ENCODE data around the gene LDLRAD4.

The LDLRAD4 gene

GRCh38 chr18:13438507-13439056 lies 220.0 kb downstream of the LDLRAD4 start:
- DNase-seq: no peak

- no peak for DNase-seq
Measured at GRCh38 chr18:13439461-13439860, 220.9 kb downstream of the LDLRAD4 start.

- no peak for DNase-seq
Measured at GRCh38 chr18:13440277-13441248, 222.0 kb downstream of the LDLRAD4 start.

- no peak for DNase-seq
Measured at GRCh38 chr18:13441736-13442135, 223.2 kb downstream of the LDLRAD4 start.

GRCh38 chr18:13442451-13442850 lies 223.9 kb downstream of the LDLRAD4 start:
- DNase-seq: no peak

GRCh38 chr18:13443552-13443951 lies 225.0 kb downstream of the LDLRAD4 start:
- no peak for DNase-seq

- no peak for DNase-seq
Measured at GRCh38 chr18:13444430-13445240, 226.1 kb downstream of the LDLRAD4 start.

- DNase-seq: no peak
Measured at GRCh38 chr18:13445241-13445897, 226.8 kb downstream of the LDLRAD4 start.

- no peak for DNase-seq
Measured at GRCh38 chr18:13446024-13446423, 227.5 kb downstream of the LDLRAD4 start.

GRCh38 chr18:13446610-13447461 lies 228.3 kb downstream of the LDLRAD4 start:
- DNase-seq: no peak

GRCh38 chr18:13447621-13448334 lies 229.2 kb downstream of the LDLRAD4 start:
- no peak for DNase-seq

GRCh38 chr18:13448335-13448795 lies 229.8 kb downstream of the LDLRAD4 start:
- DNase-seq: no peak

- no peak for DNase-seq
Measured at GRCh38 chr18:13449651-13450050, 231.1 kb downstream of the LDLRAD4 start.

GRCh38 chr18:13450289-13451212 lies 232.0 kb downstream of the LDLRAD4 start:
- DNase-seq: no peak

GRCh38 chr18:13451213-13451540 lies 232.6 kb downstream of the LDLRAD4 start:
- no peak for DNase-seq

GRCh38 chr18:13451661-13452387 lies 233.3 kb downstream of the LDLRAD4 start:
- no peak for DNase-seq

- DNase-seq: peak; percentile 47
Measured at GRCh38 chr18:13452388-13452811, 233.8 kb downstream of the LDLRAD4 start.

- peak; percentile 47 for DNase-seq
Measured at GRCh38 chr18:13452871-13453680, 234.5 kb downstream of the LDLRAD4 start.

Measured in T1000 (cell line).